Limb (tissue), 2 donors: ENCODE data around the gene PLXNA4.

ENCODE experiments used
- DNase-seq, 2 donors: peaks; one replicate each; pipeline ENCODE4 v3.0.0-alpha.2; 2016; ENCODE audit errors: extremely low spot score in 2 of 2

PLXNA4 gene

GRCh38 chr7:132532281-132532680 is 44.0 kb downstream of the PLXNA4 start:
- DNase-seq: no peak

GRCh38 chr7:132531562-132531961 is 44.7 kb downstream of the PLXNA4 start:
- no peak for DNase-seq

DNA sequence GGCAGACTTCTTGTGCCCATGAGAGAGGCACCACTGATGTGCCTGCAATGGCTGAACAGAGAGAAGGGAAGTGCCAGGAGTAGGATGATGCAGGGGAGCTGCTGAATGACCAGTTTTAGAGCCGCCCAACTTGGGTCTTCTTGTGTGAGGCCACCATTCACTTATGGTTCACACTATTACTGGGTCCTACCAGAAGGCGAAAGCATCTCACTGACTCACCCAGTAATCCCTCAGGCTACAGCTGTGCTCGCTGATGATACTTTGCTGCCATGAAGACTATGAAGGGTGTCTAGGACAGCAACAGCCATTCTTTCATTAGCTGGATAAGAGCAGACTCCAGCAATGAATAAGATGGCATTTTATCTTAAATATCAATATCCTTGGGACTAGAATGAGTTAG is 47.6 kb downstream of the PLXNA4 start:
- no peak for DNase-seq

DNA sequence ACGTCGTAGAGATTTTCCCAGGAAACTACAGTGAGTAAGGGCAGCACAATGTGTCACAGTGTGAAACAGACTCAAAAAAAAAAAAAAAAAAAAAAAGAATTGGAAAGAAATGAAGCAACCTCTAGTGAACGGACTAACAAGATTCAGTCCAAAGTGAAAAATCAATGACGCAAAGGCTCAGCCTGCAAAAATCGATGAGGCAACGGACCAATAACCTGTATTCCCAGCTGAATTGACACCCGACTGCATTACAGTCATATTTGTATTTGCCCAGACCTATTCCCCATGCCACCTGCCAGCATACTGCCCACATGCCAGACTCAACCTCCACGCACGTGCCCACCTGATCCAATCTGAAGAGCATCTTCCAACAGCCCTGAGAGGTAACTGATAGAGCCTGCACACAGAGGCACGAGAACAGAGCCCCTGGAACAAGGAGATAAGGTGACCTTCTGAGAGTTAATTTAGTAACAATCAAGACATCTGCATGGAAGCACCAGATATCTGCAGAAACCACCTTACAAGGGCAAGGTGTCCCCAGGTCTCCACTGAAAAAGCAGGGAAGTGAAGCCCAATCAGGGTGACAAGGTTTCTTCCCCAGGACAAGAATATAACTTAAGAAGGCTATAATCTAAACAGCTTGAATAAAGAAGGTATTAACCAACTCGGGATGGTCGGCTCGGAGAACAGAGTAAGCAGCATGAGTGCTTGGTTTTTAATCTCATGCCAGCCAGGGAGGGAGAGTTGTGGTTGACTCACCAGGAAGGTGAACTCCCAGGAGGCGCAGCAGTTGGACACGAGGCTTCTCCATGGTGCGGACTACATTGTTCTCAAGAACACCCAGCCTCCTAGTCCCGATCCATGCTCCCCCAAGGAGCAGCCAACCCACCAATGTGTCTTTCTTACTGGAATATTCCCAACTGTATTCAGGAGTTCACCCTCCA is 48.5 kb downstream of the PLXNA4 start:
- DNase-seq: no peak

- no peak for DNase-seq
Observed at GRCh38 chr7:132526111-132526740, 50.0 kb downstream of the PLXNA4 start.

DNA sequence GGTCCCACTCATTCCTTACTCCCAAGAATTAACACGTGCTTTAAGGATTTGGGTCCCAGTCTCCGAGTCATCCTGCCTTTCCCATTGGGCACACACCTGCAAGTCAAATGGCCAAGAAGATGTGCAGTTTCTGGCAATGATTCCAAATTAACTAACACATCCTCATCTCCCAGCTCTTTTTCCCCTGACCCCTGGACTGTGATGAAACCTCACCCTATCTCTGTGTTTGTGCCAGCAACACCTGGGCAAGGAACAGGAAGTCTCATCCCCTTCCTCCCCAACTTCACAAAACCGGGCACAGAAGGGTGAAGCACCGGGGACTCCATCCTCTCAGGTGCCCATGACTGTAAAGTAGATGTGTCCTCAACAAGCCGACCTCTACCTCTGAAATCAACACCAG is 54.8 kb downstream of the PLXNA4 start:
- DNase-seq: no peak

DNA sequence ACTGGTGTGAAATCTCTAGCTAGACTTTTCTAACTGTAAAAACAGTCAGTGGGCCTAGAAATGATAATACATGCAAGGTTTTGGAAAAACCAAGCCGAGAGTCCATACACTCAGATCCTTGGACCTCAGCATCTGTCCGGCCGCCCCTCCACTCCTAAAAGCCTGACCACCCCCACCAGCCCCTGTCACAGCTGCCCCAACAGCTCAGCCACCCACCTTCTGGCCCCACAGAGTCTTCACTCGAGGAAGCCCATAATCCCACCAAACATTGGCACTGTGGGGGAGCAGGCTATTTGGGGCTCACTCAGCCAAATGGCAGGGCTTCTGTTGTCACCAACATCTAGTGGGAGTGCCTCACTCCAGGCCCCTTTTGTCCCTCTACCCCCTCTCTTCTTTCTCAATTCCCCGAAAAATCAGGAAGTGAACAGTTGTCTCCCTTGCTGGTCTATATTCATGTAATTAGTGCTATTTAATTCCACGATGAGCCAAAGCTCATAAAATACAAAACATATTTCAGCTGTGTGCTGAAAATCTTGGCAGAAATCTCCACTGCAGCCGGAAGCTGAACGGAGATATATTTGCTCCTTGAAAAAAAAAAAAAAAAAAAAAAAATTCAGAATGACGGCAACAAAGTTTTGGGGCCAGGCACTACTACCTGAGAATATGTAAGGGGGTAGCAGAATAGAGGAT is 55.5 kb downstream of the PLXNA4 start:
- DNase-seq: peak in 1 of 2 donors; percentile 7

- no peak for DNase-seq
Observed at GRCh38 chr7:132519936-132520335, 56.3 kb downstream of the PLXNA4 start.

GRCh38 chr7:132518839-132519173 is 57.5 kb downstream of the PLXNA4 start:
- no peak for DNase-seq

DNA sequence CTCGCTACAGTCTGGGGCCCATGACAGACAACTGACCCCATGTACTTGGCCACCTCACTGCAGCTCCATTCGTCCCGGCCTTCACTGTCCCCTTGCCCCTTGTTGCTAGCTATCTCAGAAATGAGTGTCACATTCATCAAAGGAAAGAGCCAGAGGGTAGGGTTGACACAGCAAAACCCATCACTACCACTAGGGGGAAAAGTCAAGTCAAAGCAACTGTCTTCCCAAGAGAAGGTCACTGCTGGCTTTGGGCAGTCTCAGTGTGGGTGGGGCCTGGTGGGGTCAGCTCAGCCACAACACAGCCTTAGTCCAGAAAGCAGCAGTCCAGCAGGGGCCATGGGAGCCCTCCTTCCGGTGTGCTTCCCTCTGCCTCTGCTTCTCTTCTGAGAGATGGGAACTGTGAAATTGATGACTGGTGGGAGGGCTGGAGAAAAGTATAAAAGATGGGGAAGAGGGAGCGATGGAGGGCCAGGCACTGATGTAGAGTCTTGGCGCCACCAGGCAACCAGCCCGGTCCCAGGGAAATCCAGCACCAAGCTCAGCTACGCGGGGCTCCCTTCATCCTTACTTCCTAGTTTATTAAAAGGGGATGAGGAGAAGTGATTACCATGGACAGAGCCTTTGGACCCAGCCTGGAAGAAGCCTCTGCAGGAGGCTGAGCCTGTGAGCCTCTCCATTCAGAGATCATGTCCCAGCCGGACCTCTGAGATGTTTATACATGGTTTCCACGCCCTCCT is 58.0 kb downstream of the PLXNA4 start:
- DNase-seq: no peak

DNA sequence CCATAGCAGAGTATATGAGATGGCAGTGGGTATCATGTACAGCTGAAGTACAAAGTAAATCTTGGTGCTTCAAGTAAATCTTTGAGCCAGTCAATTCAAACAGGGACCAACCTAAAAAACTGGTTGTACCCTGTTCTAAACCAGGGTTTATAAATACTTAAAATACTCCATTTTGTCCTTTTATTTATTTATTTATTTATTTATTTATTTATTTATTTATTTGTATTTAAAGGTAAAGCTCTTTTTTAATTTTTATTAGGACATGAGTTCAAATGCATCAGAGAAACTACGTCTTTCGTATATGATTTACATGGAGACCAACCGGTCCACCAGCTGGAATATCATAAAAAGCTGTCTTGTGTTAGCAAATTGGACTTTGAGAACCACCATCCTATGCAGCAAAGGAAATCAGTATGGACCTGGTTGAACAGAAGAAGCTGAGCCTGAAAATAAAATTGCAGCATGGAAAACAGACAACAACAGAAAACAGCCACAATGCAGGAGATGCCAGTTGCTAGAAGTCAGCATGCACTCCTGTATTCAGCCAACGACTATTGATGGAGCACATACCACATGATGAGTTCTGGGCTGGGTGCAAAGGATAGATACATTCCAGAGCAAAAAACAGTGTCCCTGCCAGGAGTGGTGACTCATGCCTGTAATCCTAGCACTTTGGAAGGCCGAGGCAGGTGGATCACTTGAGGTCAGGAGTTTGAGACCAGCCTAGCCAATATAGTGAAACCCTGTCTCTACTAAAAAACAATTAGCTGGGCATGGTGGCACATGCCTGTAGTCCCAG is 60.0 kb downstream of the PLXNA4 start:
- DNase-seq: no peak

DNA sequence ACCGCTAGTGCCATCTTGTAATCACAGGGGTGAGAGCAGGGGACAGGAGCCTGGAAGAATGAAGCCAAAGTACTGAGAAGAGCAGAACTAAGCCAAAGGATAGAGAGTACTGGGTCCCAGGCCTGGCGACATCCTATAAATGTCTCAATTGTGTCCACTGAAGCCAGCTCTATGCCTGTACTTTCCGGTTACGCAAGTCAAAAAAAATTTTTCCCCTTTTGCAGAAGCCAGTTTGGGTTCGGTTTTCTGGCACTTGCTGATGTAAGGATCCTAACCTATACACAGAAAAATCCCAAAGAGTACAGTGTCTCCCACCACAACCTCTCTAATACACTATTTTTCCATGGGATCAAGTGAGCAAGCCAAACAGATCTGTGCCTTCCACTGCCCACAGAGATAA is 61.1 kb downstream of the PLXNA4 start:
- no peak for DNase-seq

- no peak for DNase-seq
Observed at GRCh38 chr7:132514430-132514829, 61.8 kb downstream of the PLXNA4 start.

- DNase-seq: peak in 1 of 2 donors; percentile 40
Observed at GRCh38 chr7:132511921-132512320, 64.3 kb downstream of the PLXNA4 start.

GRCh38 chr7:132511387-132511786 is 64.9 kb downstream of the PLXNA4 start:
- DNase-seq: no peak

GRCh38 chr7:132509643-132510042 is 66.6 kb downstream of the PLXNA4 start:
- no peak for DNase-seq

DNA sequence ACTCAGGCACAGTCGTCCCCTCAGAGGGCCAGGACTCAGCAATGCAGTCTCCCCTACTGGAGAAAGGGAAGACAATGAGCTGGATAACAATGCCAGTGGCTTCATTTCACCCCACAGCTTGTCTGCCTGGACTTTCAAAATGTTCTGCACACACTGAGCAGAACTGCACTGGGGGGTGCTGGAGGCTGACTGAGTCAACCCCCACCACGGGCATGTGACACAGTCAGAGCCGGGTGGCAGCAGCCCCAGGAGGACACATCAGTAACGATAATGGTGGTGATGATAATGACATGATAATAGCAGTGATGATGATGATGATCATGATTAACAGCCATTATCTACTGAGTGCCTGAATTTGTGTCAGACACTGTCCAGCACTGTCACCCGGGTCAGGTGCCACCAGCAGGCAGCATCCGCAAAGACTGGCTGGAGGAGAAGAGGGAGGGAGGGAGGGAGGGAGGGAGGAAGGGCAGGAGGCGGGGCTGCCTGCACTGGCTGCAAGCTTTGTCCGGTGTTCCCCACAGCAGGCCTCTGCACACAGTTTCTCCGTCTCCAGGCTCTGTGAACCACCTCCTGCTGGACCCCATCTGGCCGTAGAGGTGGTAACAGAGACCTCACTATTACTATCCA is 67.4 kb downstream of the PLXNA4 start:
- DNase-seq: peak in 1 of 2 donors; percentile 45

DNA sequence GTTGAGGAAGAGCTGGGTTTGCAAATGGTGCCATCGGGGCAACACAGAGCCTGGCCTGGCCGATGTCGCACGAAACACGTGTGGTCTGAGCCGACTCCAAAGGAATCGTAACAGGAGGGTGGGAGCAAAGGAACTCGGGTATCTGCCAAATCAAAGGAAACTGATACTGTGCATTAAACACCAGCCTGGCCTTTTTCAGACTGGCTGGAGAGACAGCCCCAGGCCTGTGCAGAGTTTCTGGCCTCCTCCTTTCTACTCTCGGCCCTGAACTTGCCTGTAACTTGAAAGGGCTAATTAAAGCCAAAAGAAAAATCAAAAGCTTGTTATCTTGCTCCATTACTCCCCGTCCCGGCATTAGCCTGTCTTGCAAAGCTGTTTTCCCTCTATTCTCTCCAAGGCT is 71.4 kb downstream of the PLXNA4 start:
- no peak for DNase-seq

DNA sequence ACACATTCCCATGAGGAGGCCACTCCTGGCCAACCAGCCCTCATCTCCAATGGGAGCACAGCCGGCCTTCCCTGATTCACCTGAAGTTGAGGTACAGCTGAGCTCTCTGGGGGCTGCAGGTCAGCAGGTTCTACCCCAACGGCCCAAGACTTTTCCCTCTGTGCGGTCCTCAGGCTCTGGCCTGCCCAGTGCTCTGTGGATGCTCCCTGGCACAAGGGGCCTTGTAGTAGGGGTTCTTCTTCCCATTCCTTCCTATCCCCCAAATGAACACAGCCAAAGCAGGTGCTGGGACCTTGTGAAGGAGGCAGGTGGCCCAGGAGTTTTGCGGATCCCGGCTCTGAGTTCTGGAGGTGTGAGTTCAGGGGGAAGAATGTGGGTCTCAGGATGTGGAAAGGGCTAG is 72.2 kb downstream of the PLXNA4 start:
- DNase-seq: no peak

GRCh38 chr7:132503415-132503814 is 72.9 kb downstream of the PLXNA4 start:
- DNase-seq: no peak
